CD4-positive, alpha-beta memory T cell (primary cell): Measurements from ENCODE around the gene MAPK8IP3. TPM values are rescaled to one million over a fixed set of nuclear protein-coding genes. Genes with fewer than 3 reads are reported as not detected.

ENCODE experiments used
- CTCF ChIA-PET: fragments of 350-600 bp; sonication (Branson Sonifier 250); formaldehyde crosslinking; loops from one replicate; lab custom pipeline; 2021; ENCODE audit warnings: inconsistent platforms; ENCODE audit not compliant: partially characterized antibody; lab: Charles Lee
- POLR2A ChIA-PET: fragments of 350-600 bp; sonication (Branson Sonifier 250); formaldehyde crosslinking; loops from one replicate; lab custom pipeline; 2021; ENCODE audit not compliant: partially characterized antibody; lab: Charles Lee
- DNase-seq, 5 donors: peaks; one replicate each; pipeline versions ENCODE4 v3.0.0 to v3.0.0-alpha.2; 2020 to 2022; ENCODE audit warnings: mixed read lengths in 1 of 5
- H3K27ac ChIP-seq: one replicate; pipeline ENCODE4 v1.7.0; 2013; ENCODE audit warnings: low read depth, low read length
- H3K27me3 ChIP-seq: 2 replicates; pipeline ENCODE4 v1.7.0; 2013; ENCODE audit warnings: mild to moderate bottlenecking, low read length, moderate library complexity; ENCODE audit not compliant: insufficient read depth
- H3K36me3 ChIP-seq: 2 replicates; pipeline ENCODE4 v1.7.0; 2013; ENCODE audit warnings: mild to moderate bottlenecking, low read length, moderate library complexity; ENCODE audit not compliant: insufficient read depth
- H3K4me1 ChIP-seq: 2 replicates; pipeline ENCODE4 v1.7.0; 2013; ENCODE audit warnings: mild to moderate bottlenecking, low read length, moderate library complexity; ENCODE audit not compliant: insufficient read depth
- H3K4me3 ChIP-seq, 2 donors: one replicate each; pipeline ENCODE4 v1.7.0; 2013; ENCODE audit warnings: low read length in 2 of 2, mild to moderate bottlenecking in 1 of 2
- H3K9me3 ChIP-seq, 2 donors: one replicate each; pipeline ENCODE4 v1.7.0; 2013; ENCODE audit warnings: low read length in 2 of 2, control low read depth in 1 of 2; ENCODE audit not compliant: control insufficient read depth in 1 of 2
- H3K27ac Mint-ChIP-seq, 7 donors: one replicate each; pipeline ENCODE4 v1.8.0; 2020 to 2021; ENCODE audit warnings: mixed read lengths in 7 of 7, mild to moderate bottlenecking in 6 of 7, inconsistent platforms in 3 of 7, moderate library complexity in 3 of 7
- H3K27me3 Mint-ChIP-seq, 2 donors: one replicate each; pipeline ENCODE4 v1.8.0; 2020 to 2021; ENCODE audit warnings: mixed read lengths in 2 of 2
- H3K36me3 Mint-ChIP-seq, 2 donors: one replicate each; pipeline ENCODE4 v1.8.0; 2020 to 2021; ENCODE audit warnings: mixed read lengths in 2 of 2, inconsistent platforms in 1 of 2, mild to moderate bottlenecking in 1 of 2
- H3K4me1 Mint-ChIP-seq, 4 donors: one replicate each; pipeline ENCODE4 v1.8.0; 2020 to 2021; ENCODE audit warnings: mixed read lengths in 4 of 4, mild to moderate bottlenecking in 1 of 4
- H3K4me3 Mint-ChIP-seq, 8 donors: one replicate each; pipeline ENCODE4 v1.8.0; 2020 to 2021; ENCODE audit warnings: mixed read lengths in 8 of 8, mild to moderate bottlenecking in 7 of 8, moderate library complexity in 6 of 8, inconsistent platforms in 3 of 8
- H3K9me3 Mint-ChIP-seq, 8 donors: one replicate each; pipeline ENCODE4 v1.8.0; 2020 to 2021; ENCODE audit warnings: mixed read lengths in 8 of 8, mild to moderate bottlenecking in 5 of 8, inconsistent platforms in 3 of 8, moderate library complexity in 1 of 8
- intact Hi-C: fragments of 100-400 bp; cut with micrococcal nuclease; formaldehyde crosslinking; loops from one replicate; pipeline ENCODE4 v1.15.1; 2023
- polyA plus RNA-seq, 2 donors: library from polyadenylated mRNA; unstranded; fragments of 300-500 nt; fragmentation: Illumina TruSeq; gene quantifications; one replicate each; pipeline ENCODE4 v1.2.3, GENCODE V29; 2021
- total RNA-seq, 2 experiments: library from RNA; stranded (reverse); gene quantifications; one replicate each; pipeline ENCODE4 v1.2.3, GENCODE V29; 2021

Gene MAPK8IP3
- total and polyA plus RNA-seq, 4 experiments from 2014 or later, result 0.86 to 248 (median 121) TPM

GRCh38 chr16:1708768-1709180 lies 2.8 kb downstream of the MAPK8IP3 start:
- no peaks in the 10 kb centered on the region for H3K9me3 ChIP-seq
- no peak for DNase-seq
- peak overlapping the region in 4 of 8 donors; percentile 33 to 45 (median 36) for H3K4me3 Mint-ChIP-seq
- peaks cover 19 to 55% (median 33%) of the 10 kb centered on the region in 4 donors for H3K4me1 Mint-ChIP-seq
- no peaks in the 10 kb centered on the region for H3K27me3 ChIP-seq
- H3K27ac ChIP-seq, result no peak overlapping the region
- no peaks in the 10 kb centered on the region for H3K27me3 Mint-ChIP-seq
- H3K4me3 ChIP-seq, result no peak overlapping the region
- intact Hi-C loops, result loop anchor here (5.0 to 10.0 kb wide), 2 partner anchors 181 to 214 kb away; partner anchors contain the start of gene TELO2
- H3K4me1 ChIP-seq, result peaks cover 40% of the 10 kb centered on the region
- ChIA-PET CTCF (no interaction called here), POLR2A (interaction anchor here (1.2 to 4.3 kb wide), 3 partner anchors 63 to 98 kb away, joined by 5 to 66 read pairs (median 56); partner anchors contain the start of genes EME2, IFT140, MRPS34 and NME3)
- H3K27ac Mint-ChIP-seq, result peak overlapping the region in 3 of 7 donors; percentile 8 to 95 (median 78)
- H3K36me3 ChIP-seq, result no peaks in the 10 kb centered on the region
- no peaks in the 10 kb centered on the region for H3K9me3 Mint-ChIP-seq
- H3K36me3 Mint-ChIP-seq, result peaks cover 0 to 13% of the 10 kb centered on the region in 2 donors

- Mint-ChIP-seq H3K4me3 (peak overlapping the region in 1 of 8 donors; percentile 46), H3K36me3 (peaks cover 0 to 16% of the 10 kb centered on the region in 2 donors), H3K27ac (peak overlapping the region in 1 of 7 donors; percentile 34), H3K27me3 (no peaks in the 10 kb centered on the region), H3K9me3 (no peaks in the 10 kb centered on the region), H3K4me1 (peaks cover 18 to 53% (median 31%) of the 10 kb centered on the region in 4 donors)
- no peaks in the 10 kb centered on the region for H3K27me3 ChIP-seq
- ChIA-PET CTCF (no interaction called here), POLR2A (interaction anchor here (0.9 to 1.2 kb wide), 2 partner anchors 73 to 98 kb away, joined by 3 to 5 read pairs; partner anchors contain the start of genes IFT140, NUBP2 and SPSB3)
- no peaks in the 10 kb centered on the region for H3K9me3 ChIP-seq
- no peak overlapping the region for H3K27ac ChIP-seq
- intact Hi-C loops, result loop anchor here (5.0 to 10.0 kb wide), 2 partner anchors 182 to 215 kb away; partner anchors contain the start of gene TELO2
- no peak overlapping the region for H3K4me3 ChIP-seq
- H3K36me3 ChIP-seq, result no peaks in the 10 kb centered on the region
- no peak for DNase-seq
- peaks cover 40% of the 10 kb centered on the region for H3K4me1 ChIP-seq
Observed at GRCh38 chr16:1709356-1709755, 3.4 kb downstream of the MAPK8IP3 start.

- Mint-ChIP-seq H3K4me1 (peaks cover 22 to 52% (median 30%) of the 10 kb centered on the region in 4 donors), H3K9me3 (no peaks in the 10 kb centered on the region), H3K27me3 (no peaks in the 10 kb centered on the region), H3K36me3 (peaks cover 0 to 11% of the 10 kb centered on the region in 2 donors), H3K27ac (peak overlapping the region in 3 of 7 donors; percentile 22 to 41 (median 31)), H3K4me3 (peak overlapping the region in 1 of 8 donors; percentile 24)
- DNase-seq, result no peak
- H3K36me3 ChIP-seq, result no peaks in the 10 kb centered on the region
- ChIA-PET POLR2A (interaction anchor here (0.7 to 1.7 kb wide), 4 partner anchors 9 to 33 kb away, joined by 3 to 6 read pairs (median 4); partner anchors contain the start of gene JPT2), CTCF (interaction anchor here (1.5 kb wide), 1 partner anchor 9 kb away, joined by 6 read pairs; no protein-coding TSS in a partner anchor)
- H3K27me3 ChIP-seq, result no peaks in the 10 kb centered on the region
- H3K9me3 ChIP-seq, result no peaks in the 10 kb centered on the region
- no peak overlapping the region for H3K27ac ChIP-seq
- intact Hi-C loops, result no loop called here
- no peak overlapping the region for H3K4me3 ChIP-seq
- peaks cover 31% of the 10 kb centered on the region for H3K4me1 ChIP-seq
Observed at GRCh38 chr16:1710811-1711507, 5.0 kb downstream of the MAPK8IP3 start.

- no peaks in the 10 kb centered on the region for H3K27me3 Mint-ChIP-seq
- H3K36me3 ChIP-seq, result no peaks in the 10 kb centered on the region
- intact Hi-C loops, result no loop called here
- no peaks in the 10 kb centered on the region for H3K9me3 ChIP-seq
- no peak overlapping the region for H3K27ac Mint-ChIP-seq
- H3K4me1 ChIP-seq, result peaks cover 22% of the 10 kb centered on the region
- no peak overlapping the region for H3K4me3 Mint-ChIP-seq
- no peak overlapping the region for H3K27ac ChIP-seq
- DNase-seq, result no peak
- H3K4me3 ChIP-seq, result no peak overlapping the region
- H3K4me1 Mint-ChIP-seq, result peaks cover 13 to 43% (median 25%) of the 10 kb centered on the region in 4 donors
- peaks cover 0 to 11% of the 10 kb centered on the region in 2 donors for H3K36me3 Mint-ChIP-seq
- no peaks in the 10 kb centered on the region for H3K27me3 ChIP-seq
- ChIA-PET POLR2A (no interaction called here), CTCF (no interaction called here)
- no peaks in the 10 kb centered on the region for H3K9me3 Mint-ChIP-seq
Observed at GRCh38 chr16:1712791-1713261, 6.8 kb downstream of the MAPK8IP3 start.

- Mint-ChIP-seq H3K36me3 (peaks cover 0 to 8% of the 10 kb centered on the region in 2 donors), H3K4me1 (peaks cover 11 to 38% (median 20%) of the 10 kb centered on the region in 4 donors), H3K27ac (peak overlapping the region in 1 of 7 donors; percentile 65), H3K4me3 (no peak overlapping the region), H3K27me3 (no peaks in the 10 kb centered on the region), H3K9me3 (no peaks in the 10 kb centered on the region)
- H3K4me1 ChIP-seq, result peaks cover 17% of the 10 kb centered on the region
- H3K36me3 ChIP-seq, result no peaks in the 10 kb centered on the region
- no peaks in the 10 kb centered on the region for H3K27me3 ChIP-seq
- no peak for DNase-seq
- intact Hi-C loops, result no loop called here
- no peak overlapping the region for H3K4me3 ChIP-seq
- ChIA-PET CTCF (no interaction called here), POLR2A (no interaction called here)
- no peak overlapping the region for H3K27ac ChIP-seq
- no peaks in the 10 kb centered on the region for H3K9me3 ChIP-seq
Observed at GRCh38 chr16:1713331-1713730, 7.3 kb downstream of the MAPK8IP3 start.

GRCh38 chr16:1713933-1714332 lies 7.9 kb downstream of the MAPK8IP3 start:
- ChIA-PET CTCF (no interaction called here), POLR2A (no interaction called here)
- Histone ChIP-seq H3K9me3 (no peaks in the 10 kb centered on the region), H3K36me3 (no peaks in the 10 kb centered on the region), H3K27ac (no peak overlapping the region), H3K27me3 (no peaks in the 10 kb centered on the region), H3K4me3 (no peak overlapping the region), H3K4me1 (peaks cover 11% of the 10 kb centered on the region)
- intact Hi-C loops, result no loop called here
- DNase-seq, result no peak
- Mint-ChIP-seq H3K4me3 (no peak overlapping the region), H3K36me3 (peaks cover 0 to 8% of the 10 kb centered on the region in 2 donors), H3K4me1 (peaks cover 8 to 35% (median 16%) of the 10 kb centered on the region in 4 donors), H3K9me3 (no peaks in the 10 kb centered on the region), H3K27ac (peak overlapping the region in 2 of 7 donors; percentile 23 to 65), H3K27me3 (no peaks in the 10 kb centered on the region)

- POLR2A ChIA-PET, result no interaction called here
- peak overlapping the region in 1 of 7 donors; percentile 35 for H3K27ac Mint-ChIP-seq
- H3K4me3 Mint-ChIP-seq, result peak overlapping the region in 1 of 8 donors; percentile 61
- peaks cover 7 to 32% (median 14%) of the 10 kb centered on the region in 4 donors for H3K4me1 Mint-ChIP-seq
- Histone ChIP-seq H3K4me1 (no peaks in the 10 kb centered on the region), H3K27me3 (no peaks in the 10 kb centered on the region), H3K9me3 (no peaks in the 10 kb centered on the region), H3K27ac (no peak overlapping the region), H3K4me3 (no peak overlapping the region), H3K36me3 (no peaks in the 10 kb centered on the region)
- CTCF ChIA-PET, result interaction anchor here (1.4 kb wide), 1 partner anchor 9 kb away, joined by 3 read pairs; no protein-coding TSS in a partner anchor
- no peak for DNase-seq
- H3K27me3 Mint-ChIP-seq, result no peaks in the 10 kb centered on the region
- intact Hi-C loops, result no loop called here
- H3K9me3 Mint-ChIP-seq, result no peaks in the 10 kb centered on the region
- H3K36me3 Mint-ChIP-seq, result peaks cover 0 to 5% of the 10 kb centered on the region in 2 donors
Observed at GRCh38 chr16:1715220-1715619, 9.2 kb downstream of the MAPK8IP3 start.
